Bronchial epithelial cell (primary cell): ENCODE results near the gene SNX5. TPM values are rescaled to one million over a fixed set of nuclear protein-coding genes. Genes with fewer than 3 reads are reported as not detected.

Experiments used
- DNase-seq: peaks from one replicate; pipeline ENCODE4 v3.0.0-alpha.2; 2010; ENCODE audit warnings: low read depth
- FAIRE-seq: peaks from 2 replicates; lab custom pipeline; 2011; peaks lifted over from hg19 to GRCh38; lab: Jason Lieb, UNC
- H3K27me3 ChIP-seq: 2 replicates; pipeline ENCODE4 v1.5.1; 2011; ENCODE audit warnings: low read length; ENCODE audit not compliant: control insufficient read depth, insufficient read depth
- H3K36me3 ChIP-seq: 2 replicates; pipeline ENCODE4 v1.5.1; 2011; ENCODE audit warnings: low read length; ENCODE audit not compliant: control insufficient read depth, insufficient read depth
- H3K4me3 ChIP-seq: 2 replicates; pipeline ENCODE4 v1.5.1; 2011; ENCODE audit warnings: mild to moderate bottlenecking, low read depth, low read length, control low read depth
- CTCF ChIP-seq: IDR thresholded peaks from 2 replicates; pipeline ENCODE4 v1.5.1; 2011; ENCODE audit warnings: mild to moderate bottlenecking, moderate library complexity, low read length, control low read depth, inconsistent platforms; ENCODE audit not compliant: insufficient read depth, severe bottlenecking
- total RNA-seq: library from RNA; depleted of rRNA; stranded (reverse); fragments of >200 nt; gene quantifications from 2 replicates; pipeline ENCODE4 v1.2.1, GENCODE V29; 2014

The SNX5 gene
- total RNA-seq, 1 donor from 2014 or later = 152 TPM

GRCh38 chr20:17971300-17972013 lies 2.9 kb upstream of the SNX5 start:
- Histone ChIP-seq H3K27me3 (no peaks in the 10 kb centered on the region), H3K4me3 (peak overlapping the region; percentile 93), H3K36me3 (peaks cover 4% of the 10 kb centered on the region)
- DNase-seq = no peak
- TF ChIP-seq CTCF = no peak
- FAIRE-seq = no peak

- FAIRE-seq (no peak), DNase-seq (no peak)
- no peak for TF ChIP-seq CTCF
- peak overlapping the region; percentile 93 for H3K4me3 ChIP-seq
- H3K36me3 ChIP-seq = no peaks in the 10 kb centered on the region
- H3K27me3 ChIP-seq = no peaks in the 10 kb centered on the region
These were observed 1.4 kb upstream of the SNX5 start for GRCh38 chr20:17969884-17970409.

GRCh38 chr20:17969278-17969883 lies 787 bp upstream of the SNX5 start:
- no peak for FAIRE-seq
- peak overlapping the region; percentile 93 for H3K4me3 ChIP-seq
- peak; percentile 57 for DNase-seq
- TF ChIP-seq CTCF = no peak
- H3K27me3 ChIP-seq = no peaks in the 10 kb centered on the region
- H3K36me3 ChIP-seq = no peaks in the 10 kb centered on the region

GRCh38 chr20:17967521-17968365 lies 851 bp downstream of the SNX5 start:
- FAIRE-seq (no peak), DNase-seq (no peak)
- TF ChIP-seq CTCF = no peak
- H3K27me3 ChIP-seq = no peaks in the 10 kb centered on the region
- peaks cover 3% of the 10 kb centered on the region for H3K36me3 ChIP-seq
- peak overlapping the region; percentile 93 for H3K4me3 ChIP-seq

- Histone ChIP-seq H3K36me3 (peaks cover 3% of the 10 kb centered on the region), H3K27me3 (no peaks in the 10 kb centered on the region), H3K4me3 (peak overlapping the region; percentile 93)
- DNase-seq (peak; percentile 46), FAIRE-seq (no peak)
- peak; percentile 12 for TF ChIP-seq CTCF
These were observed 1.9 kb downstream of the SNX5 start for GRCh38 chr20:17966432-17967310.
